Embryonic facial prominence (tissue), 1 donor: ENCODE measurements around the gene DENND10.
"Not testable (repeated sequence)": the region's sequence is repeated elsewhere in the genome, so short reads cannot be mapped to it uniquely, and the experiment has no call there.

Experiments
- DNase-seq: peaks from one replicate; pipeline ENCODE4 v3.0.0-alpha.2; 2016; ENCODE audit errors: extremely low spot score

Gene DENND10

GRCh38 chr10:119098576-119098975, 5.3 kb upstream of the DENND10 start:
- DNase-seq: no peak

GRCh38 chr10:119100434-119101238, 3.3 kb upstream of the DENND10 start:
- no peak for DNase-seq

GRCh38 chr10:119101366-119102098, 2.4 kb upstream of the DENND10 start:
- DNase-seq: no peak

GRCh38 chr10:119103241-119103902, 541 bp upstream of the DENND10 start:
- DNase-seq: no peak

DNA sequence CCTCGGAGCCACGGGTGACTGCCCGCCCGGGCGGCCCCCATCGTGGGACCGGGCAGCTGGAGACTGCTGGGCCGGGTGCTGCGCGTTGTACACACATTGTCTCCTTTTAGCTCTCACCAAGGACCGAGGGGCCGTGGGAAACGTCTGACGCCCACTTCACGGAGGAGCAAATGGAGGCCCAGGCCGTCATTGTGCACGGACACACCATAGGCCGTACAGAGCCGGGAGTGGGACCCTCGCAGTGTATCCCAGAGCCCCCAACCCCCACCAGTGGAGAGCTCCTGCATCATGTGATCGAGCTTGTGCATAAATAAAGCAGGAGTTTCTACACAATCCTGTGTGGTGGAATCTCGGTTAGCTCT, 722 bp downstream of the DENND10 start:
- DNase-seq: no peak

GRCh38 chr10:119105155-119105554, 1.2 kb downstream of the DENND10 start:
- DNase-seq: no peak

GRCh38 chr10:119105899-119106298, 2.0 kb downstream of the DENND10 start:
- DNase-seq: not testable (repeated sequence)

DNA sequence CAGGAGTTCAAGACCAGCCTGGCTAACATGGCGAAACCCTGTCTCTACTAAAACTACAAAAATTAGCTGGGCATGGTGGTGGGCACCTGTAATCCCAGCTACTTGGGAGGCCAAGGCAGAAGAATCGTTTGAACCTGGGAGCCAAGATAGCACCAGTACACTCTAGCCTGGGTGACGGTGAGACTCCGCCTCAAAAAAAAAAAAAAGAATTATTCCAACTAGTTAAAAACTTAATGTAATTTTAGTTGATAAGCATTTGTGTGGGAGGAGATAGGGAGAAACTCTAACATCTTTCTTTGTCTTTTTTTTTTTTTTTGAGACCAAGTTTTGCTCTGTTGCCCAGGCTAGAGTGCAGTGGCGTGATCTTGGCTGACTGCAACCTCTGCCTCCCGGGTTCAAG, 3.2 kb downstream of the DENND10 start:
- DNase-seq: not testable (repeated sequence)

- not testable (repeated sequence) for DNase-seq
These were observed 3.9 kb downstream of the DENND10 start for GRCh38 chr10:119107771-119108170.

DNA sequence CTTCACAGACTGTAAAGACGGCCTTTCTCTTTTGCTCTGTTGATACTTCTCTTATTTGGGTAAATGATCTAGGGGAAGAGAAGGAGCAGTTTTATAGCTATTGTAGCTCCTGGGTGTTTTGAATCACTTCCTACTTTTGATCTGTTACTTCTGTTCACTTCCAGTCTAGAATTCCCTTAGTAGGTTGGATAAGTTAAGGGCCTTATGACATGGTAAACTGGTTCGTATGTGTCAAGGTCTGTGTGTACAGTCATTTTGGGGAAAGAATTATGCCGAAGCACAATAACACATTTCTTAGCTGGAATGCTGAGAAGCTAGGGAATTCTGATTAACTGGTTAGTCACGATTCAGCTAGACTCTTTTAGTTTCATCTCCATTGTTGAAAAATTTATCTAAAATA, 8.1 kb downstream of the DENND10 start:
- no peak for DNase-seq

GRCh38 chr10:119113751-119114732, 10.1 kb downstream of the DENND10 start:
- no peak for DNase-seq

DNA sequence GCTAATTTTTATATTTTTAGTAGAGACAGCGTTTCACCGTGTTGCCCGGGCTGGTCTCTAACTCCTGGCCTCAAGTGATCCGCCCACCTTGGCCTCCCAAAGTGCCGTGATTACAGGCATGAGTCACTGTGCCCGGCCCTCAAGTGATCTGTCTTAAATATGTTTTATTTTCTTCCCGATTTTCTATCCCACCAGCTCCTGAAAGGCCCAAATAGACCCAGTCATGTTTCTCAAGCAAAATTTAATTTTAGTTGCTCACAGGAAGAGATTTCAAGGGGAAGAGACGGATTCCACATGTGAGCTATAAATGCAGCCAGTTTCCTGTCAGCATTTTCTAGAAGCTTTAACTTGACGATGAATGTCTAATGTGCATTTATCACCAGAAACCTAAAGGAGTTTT, 12.0 kb downstream of the DENND10 start:
- DNase-seq: no peak

GRCh38 chr10:119116326-119116951, 12.5 kb downstream of the DENND10 start:
- no peak for DNase-seq

DNA sequence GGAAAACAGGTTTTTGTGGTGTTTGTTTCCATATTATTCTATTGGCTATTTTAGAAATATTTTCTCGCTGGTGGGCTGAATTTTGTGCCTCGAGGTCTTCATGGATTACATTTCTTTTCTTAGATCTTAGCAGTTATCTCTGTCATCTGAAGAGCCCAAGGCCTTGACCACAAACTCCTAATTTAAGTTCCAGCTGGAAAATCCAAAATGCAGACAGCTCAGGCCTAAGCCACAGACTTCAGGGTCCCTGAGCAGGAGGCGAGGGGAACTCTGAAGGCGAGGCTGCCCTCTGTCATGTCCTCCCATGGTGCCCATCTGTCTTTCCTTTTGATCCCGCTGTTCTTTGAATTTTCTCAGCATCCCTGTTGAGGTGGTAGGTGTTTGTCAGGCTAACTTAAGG, 14.3 kb downstream of the DENND10 start:
- no peak for DNase-seq

GRCh38 chr10:119119400-119119799, 15.5 kb downstream of the DENND10 start:
- no peak for DNase-seq

DNA sequence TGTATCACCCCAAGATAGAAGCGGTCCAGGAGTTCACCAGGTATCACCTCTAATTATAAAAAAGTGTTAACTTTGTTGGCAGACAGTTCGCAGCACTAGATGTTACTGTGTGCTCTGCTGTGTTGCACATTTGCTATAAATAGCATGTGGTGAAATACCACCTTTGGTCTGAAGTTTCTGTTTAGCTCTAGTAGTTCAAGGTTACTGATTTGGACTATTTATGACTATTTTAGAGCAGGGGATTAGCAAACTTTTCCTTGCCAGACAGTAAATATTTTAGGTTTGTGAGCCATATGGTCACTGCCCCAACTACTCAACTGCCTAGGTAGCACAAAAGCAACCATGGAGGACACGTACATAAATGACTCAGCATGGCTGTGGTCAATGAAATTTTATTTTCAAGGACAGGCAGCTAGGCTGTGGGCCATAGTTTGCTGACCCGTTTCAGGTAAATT, 16.5 kb downstream of the DENND10 start:
- DNase-seq: no peak

GRCh38 chr10:119120875-119121274, 17.0 kb downstream of the DENND10 start:
- DNase-seq: no peak

DNA sequence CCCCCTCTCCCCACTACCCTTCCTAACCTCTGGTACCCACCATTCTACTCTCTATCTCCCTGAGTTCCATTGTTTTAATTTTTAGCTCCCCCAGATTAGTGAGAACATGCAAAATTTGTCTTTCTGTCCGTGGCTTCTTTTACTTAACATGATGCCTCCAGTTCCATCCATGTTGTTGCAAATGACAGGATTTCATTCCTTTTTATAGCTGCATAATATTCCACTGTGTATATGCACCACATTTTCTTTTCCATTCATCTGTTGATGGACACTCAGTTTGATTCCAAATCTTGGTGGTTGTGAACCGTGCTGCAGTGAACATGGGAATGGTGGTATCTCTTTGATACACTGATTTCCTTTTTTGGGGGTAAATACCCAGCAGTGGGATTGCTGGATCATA, 22.0 kb downstream of the DENND10 start:
- no peak for DNase-seq

GRCh38 chr10:119129721-119130120, 25.8 kb downstream of the DENND10 start:
- no peak for DNase-seq

- DNase-seq: no peak
These were observed 27.8 kb downstream of the DENND10 start for GRCh38 chr10:119131512-119132240.
